VCaP (cell line): ENCODE results near the gene CMTM5.

Experiments used
- H3K27ac ChIP-seq: fragments of 450-650 bp; 2 replicates; pipeline ENCODE4 v1.5.1; 2017
- TF ChIP-seq, protein P1 (sequence below): fragments of 450-650 bp; conservative IDR thresholded peaks from 2 replicates; pipeline ENCODE4 v1.5.1; 2017; ENCODE audit warnings: mild to moderate bottlenecking, moderate library complexity

CMTM5 gene

DNA sequence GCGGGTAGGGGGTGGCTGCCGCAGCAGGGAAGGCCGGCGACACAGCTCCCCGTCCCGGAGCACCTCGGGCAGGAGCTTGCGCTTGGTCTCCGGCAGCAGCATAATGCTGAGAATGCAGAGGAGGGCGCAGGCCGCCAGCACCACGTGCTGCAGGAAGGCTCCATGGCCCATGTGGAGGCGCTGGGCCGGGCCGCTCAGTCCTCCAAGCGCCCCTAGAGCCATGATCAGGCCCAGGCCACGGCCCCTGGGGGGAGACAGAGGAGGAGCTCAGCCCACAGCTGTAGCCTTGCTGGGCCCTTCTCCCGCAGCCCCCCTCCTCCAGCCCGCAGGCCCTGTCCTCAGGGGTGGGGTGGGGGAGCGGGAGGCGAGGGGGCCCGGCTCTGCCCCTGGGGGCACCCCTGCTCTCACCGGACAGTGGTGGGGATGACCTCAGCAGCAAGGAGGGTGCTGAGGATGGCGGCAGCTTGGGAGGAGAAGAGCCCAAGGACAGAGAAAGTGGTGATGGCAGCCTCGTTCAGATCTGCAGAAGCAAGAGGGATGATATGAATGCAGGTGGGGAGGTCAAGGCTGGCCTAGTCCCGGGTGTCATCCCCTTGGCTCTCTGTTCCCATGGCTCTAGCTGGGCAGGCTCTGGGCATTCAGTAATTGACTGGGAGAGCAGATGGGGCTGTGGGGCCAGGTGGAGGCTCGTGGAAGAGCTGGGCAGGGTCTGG lies 30.0 kb upstream of the CMTM5 start:
- TF ChIP-seq, protein P1, sequence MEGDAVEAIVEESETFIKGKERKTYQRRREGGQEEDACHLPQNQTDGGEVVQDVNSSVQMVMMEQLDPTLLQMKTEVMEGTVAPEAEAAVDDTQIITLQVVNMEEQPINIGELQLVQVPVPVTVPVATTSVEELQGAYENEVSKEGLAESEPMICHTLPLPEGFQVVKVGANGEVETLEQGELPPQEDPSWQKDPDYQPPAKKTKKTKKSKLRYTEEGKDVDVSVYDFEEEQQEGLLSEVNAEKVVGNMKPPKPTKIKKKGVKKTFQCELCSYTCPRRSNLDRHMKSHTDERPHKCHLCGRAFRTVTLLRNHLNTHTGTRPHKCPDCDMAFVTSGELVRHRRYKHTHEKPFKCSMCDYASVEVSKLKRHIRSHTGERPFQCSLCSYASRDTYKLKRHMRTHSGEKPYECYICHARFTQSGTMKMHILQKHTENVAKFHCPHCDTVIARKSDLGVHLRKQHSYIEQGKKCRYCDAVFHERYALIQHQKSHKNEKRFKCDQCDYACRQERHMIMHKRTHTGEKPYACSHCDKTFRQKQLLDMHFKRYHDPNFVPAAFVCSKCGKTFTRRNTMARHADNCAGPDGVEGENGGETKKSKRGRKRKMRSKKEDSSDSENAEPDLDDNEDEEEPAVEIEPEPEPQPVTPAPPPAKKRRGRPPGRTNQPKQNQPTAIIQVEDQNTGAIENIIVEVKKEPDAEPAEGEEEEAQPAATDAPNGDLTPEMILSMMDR, result no peak

DNA sequence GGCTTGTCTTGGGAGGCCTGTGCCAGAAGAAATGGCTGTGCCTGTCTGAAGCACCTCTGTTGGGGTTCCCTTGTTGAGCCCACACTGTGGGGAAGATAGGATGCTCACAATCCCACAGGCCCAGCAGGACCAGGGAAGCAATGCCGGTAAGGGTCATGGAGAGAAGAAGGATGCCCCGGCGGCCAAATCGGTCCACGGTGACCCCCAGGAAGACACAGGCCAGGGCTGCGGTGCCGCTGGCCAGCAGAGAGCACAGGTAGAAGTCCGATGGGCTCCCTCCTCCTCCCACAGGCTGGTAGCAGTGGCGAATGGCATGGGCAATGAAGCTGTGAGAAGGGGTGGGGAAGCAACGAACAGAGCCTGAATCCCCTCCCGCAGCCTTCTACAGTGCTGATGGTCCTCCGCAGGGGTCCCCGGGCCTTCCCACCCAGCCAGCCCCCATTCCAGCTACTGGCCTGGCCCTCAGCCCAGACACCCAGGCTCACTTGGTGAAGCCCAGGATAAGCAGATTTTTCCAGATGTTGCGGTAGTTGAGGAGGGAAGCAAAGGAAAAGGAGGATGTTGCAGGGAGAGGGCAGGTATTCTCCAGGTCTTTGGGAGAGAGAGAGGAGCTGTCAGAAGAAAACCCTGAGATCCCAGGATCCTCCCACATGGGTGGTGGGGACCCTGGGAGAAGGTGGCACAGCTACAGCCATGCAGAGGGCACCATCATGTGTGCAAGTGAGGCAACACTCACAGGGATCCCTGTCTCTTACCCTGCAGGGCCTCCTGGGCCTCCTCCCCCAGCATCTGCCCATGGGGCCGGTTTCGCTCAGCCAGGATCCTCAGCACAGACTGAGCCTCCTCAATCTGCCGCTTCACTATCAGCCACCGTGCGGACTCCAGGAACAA lies 29.2 kb upstream of the CMTM5 start:
- TF ChIP-seq, protein P1, result no peak
- no peak overlapping the region for H3K27ac ChIP-seq

More for the DNA sequence above, 30.0 kb upstream of the CMTM5 start:
- no peak overlapping the region for H3K27ac ChIP-seq

DNA sequence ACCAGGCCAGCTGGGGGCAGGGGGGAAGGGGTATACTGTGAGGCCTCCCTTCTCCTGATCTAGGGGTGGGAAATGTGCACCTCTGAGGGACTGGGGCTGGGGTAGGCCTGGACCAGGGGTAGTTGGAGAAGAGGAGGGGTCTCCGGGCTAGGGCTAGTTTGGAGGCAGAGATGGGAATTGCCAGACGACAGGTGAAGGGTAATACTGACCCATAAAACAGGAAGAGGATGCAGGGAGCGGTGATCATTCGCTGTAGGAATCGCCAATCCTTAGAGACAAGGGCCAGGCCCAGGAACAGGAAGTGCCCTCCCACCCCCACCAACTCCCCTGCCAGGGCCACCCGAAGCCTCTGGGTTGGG lies 28.6 kb upstream of the CMTM5 start:
- TF ChIP-seq, protein P1, result no peak
- no peak overlapping the region for H3K27ac ChIP-seq

DNA sequence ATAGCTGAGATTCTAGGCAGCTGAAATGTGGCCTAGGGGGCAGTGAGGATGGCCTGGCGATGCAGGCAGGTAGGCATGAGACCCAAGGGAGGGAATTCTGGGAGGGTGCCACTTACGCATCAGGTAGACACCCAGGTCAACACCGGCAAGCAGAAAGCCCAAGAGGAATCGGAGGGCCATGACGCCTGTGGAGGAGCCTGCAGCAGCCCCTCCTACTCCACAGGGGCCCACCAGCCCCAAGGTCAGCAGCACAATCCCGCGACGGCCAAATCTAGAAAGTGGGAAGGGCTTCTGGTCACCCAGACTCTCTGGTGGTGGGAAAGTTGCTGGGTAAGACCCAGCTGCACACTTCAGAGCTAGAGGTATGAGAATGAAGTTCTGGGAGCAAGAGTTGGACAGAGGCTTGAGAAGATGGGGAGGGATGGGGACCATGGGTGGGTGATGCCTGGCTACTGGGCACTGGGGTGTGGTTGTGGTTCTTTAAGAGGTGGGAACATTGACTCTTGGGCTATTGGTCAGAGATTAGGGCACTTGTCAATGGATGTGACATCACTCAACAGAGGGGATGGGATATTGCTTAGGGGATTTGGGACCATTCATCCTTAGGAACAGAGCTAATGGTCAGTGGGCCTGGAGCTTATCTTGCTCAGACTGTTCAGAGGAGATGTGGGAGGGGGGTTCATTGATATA lies 27.5 kb upstream of the CMTM5 start:
- TF ChIP-seq, protein P1, result no peak
- H3K27ac ChIP-seq, result no peak overlapping the region

DNA sequence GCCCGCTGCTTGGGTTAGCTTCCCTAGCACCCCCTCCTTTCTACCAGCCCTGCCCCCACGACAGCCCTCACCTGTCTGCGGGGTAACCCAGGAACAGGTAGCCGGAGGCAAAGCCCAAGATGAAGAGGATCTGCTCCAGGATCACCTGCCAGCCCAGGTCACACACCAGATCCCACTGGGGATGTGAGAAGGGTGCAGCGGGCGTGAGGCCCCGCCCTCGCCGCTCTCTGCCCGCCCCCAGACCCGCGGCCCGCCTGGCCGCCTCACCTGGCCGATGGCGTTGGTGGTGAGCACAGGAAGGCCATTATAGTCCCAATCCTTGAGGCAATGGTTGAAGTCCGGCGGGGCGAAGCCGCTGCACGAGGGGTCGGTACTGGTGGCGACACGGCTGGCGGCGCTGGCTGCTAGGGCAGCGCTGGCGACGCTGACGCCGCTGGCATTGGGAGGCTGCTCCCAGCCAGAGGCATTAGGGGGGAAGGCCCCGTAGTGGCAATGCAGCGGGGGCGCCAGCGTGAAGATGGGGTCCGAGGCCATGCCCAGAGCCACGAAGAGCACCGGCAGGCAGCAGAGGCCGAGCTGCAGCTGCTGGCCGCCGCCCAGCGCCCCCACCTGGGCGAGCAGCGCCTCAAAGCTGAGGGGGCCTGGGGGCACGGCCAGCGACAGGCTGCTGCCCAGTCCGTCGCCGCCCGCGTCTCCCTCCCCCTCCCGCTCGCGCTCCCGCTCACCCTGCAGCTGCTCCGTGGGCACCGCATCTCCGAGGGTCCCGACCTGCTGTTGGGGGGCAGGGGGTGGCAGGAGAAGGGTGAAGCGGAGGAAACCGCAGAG lies 25.0 kb upstream of the CMTM5 start:
- H3K27ac ChIP-seq, result peak overlapping the region; percentile 51; the same call in 1 of the 2 replicates
- TF ChIP-seq, protein P1, result no peak

DNA sequence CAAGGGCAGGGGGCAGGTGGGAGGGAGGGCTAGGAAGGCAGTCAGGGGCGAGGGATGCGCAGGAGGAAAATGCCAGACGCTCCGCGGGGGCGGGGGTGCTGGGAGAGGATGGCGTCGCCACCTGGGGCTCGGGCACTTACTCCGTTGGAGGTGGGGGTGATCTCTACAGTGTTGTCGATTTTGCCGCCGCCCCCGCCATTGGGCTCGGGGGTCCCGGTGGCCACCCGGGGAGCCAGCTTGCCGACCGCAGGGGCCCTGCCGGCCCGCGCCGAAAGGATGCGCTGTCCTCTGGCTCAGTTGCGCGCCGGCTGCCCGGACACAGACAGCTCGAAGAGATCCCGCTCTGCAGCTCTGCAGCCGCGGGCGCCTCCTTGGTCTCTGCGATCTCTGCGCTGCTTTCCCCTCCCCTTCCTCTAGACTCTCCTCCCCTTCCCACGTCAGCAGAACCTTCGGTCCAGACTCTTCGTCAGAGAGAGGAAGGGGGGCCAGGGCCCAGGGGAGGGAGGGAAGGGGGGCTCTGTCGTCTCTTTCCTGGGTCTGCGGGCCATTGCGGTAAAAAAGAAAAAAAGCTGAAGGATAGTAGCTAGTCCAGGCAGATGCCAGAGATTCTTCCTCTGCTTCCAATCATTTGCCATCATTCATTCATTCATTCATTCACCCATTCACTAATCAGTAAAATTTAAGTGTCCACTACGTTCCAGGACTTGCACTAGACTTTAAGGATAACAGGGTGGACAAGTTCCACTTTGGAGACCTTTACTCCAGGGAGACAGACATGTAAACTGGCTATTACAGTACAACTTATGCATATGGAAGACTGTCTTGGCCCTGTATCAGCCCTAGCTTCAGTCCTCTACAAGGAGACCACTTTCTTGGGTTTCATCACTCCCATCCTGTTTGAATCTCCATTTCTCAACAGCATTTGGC lies 24.1 kb upstream of the CMTM5 start, which contains the start of gene SLC22A17:
SLC22A17 (minus strand) TSS at position 382 of the 927 bp plus-strand sequence.
- TF ChIP-seq, protein P1, result peak; percentile 24; the same call in 1 of the 2 replicates
- peak within 1 kb of the TSS; percentile 51 for H3K27ac ChIP-seq
